Stimulated activated CD8-positive, alpha-beta memory T cell treated with anti-CD3 and anti-CD28 coated beads, Interleukin-4, amount 100 ng/mL, for 4 hours (primary cell): ENCODE measurements around the gene WDR38.

Experiments
- DNase-seq, 2 donors: peaks; one replicate each; pipeline ENCODE4 v3.0.0-alpha.2; 2020; ENCODE audit warnings: low read depth in 2 of 2, low spot score in 1 of 2

Gene WDR38

GRCh38 chr9:124880501-124880900 lies 27.2 kb downstream of the WDR38 start:
- no peak for DNase-seq

GRCh38 chr9:124881138-124881743 lies 28.0 kb downstream of the WDR38 start:
- DNase-seq = no peak

- DNase-seq = no peak
Observed at GRCh38 chr9:124882231-124882630, 29.0 kb downstream of the WDR38 start.

GRCh38 chr9:124884376-124884775 lies 31.1 kb downstream of the WDR38 start:
- DNase-seq = no peak

DNA sequence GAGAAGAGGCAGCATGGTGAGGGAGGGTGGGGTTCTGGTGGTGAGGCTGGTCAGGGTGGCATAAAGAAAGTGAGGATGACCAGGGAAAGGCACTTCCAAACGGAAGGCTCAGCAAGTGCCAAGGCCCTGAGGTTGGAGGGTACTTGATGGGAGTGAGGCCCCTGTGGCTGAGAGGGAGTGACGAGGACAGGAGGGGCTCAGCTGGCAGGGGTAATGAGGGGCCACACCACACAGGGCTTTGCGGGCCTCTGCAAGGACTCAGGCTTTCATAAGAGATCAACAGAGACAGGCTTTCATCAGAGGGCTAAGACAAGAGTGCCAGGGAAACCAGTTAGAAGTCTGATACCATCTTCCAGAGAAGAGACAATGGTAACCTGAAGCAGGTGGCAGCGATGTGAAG lies 32.3 kb downstream of the WDR38 start:
- DNase-seq = no peak

DNA sequence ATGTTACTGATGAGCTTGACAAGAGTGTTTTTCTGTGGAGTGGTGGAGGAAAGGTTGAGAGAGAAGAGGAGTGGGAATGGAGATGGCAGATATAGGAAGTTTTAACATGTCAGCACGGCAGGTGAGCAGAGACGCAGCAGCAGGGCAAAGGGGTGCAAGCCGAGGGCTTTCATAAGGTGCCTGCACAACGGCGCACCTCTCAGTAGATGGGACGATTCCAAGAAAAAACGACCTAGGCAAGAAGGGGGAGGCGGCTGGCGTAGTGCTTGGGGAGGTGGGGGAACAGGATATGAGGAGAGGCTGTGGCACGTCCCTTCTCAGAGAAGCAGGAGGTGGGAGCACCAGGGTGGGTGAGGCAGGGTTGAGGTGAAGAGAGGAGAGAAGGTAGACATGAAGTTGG lies 33.2 kb downstream of the WDR38 start:
- no peak for DNase-seq

GRCh38 chr9:124886866-124887492 lies 33.7 kb downstream of the WDR38 start:
- no peak for DNase-seq

GRCh38 chr9:124887832-124888231 lies 34.6 kb downstream of the WDR38 start:
- DNase-seq = no peak

GRCh38 chr9:124889006-124889405 lies 35.7 kb downstream of the WDR38 start:
- DNase-seq = no peak

DNA sequence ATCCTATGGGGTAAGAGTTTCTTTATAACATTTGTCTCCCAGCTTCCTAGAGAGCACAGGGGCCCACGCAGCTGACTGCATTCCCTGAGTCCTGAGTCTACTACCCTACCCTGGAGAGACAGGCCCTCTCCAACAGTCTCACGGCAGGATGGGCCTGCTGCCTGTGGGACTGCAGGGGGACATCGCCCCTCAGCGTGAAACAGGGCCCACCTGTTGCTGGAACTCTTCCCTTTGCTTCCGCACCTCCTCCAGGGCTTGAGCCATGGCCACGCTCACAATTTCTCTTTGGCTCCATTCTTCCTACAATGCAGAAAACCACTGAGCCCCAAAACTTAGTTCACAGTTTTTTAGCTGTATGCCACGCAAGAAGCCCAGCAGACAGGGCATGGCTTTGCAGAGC lies 36.9 kb downstream of the WDR38 start:
- no peak for DNase-seq

DNA sequence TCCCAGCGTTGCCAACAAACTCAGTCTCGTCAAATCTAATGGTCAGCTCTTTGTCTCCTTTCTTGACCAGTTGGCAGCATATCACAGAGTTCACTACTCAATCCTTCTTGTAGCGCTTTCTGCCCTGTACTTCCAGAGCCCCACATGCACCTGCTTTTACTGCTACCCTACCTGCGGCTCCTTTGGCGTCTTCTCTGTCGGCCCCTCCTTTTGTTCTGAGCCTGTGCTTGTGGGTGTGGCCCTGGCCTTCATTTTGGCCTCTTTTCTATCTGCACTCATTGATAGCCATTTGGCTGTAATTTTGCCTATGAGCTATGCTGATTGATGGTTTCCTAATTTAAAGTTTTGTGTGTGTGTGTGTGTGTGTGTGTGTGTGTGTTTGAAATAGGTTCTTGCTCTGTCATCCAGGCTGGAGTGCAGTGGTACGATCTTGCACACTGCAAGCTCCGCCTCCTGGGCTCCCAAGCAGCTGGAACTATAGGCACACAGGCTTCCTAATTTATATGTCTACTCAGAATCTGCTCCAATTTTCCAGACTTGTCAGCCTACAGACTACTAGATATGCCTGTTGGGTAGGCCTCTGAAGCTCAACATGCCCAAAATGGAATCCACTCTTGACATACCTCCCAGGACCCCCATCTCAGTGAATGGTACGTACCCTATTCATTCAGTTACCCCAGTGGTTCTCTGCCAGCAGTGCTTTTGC lies 40.9 kb downstream of the WDR38 start:
- DNase-seq = no peak

DNA sequence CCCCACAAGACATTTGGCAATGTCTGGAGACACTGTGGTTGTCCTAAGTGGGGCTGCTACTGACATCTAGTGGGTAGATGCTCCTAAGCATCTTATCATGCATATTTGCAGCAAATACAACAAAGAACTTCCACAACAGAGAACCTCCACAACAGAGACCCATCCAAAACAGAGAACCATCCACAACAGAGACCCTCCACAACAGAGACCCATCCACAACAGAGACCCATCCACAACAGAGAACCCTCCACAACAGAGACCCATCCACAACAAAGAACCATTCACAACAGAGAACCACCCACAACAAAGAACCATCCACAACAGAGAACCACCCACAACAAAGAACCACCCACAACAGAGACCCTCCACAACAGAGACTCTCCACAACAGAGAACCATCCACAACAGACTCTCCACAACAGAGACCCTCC lies 41.5 kb downstream of the WDR38 start:
- DNase-seq = no peak

GRCh38 chr9:124897570-124898460 lies 44.6 kb downstream of the WDR38 start:
- DNase-seq = no peak

DNA sequence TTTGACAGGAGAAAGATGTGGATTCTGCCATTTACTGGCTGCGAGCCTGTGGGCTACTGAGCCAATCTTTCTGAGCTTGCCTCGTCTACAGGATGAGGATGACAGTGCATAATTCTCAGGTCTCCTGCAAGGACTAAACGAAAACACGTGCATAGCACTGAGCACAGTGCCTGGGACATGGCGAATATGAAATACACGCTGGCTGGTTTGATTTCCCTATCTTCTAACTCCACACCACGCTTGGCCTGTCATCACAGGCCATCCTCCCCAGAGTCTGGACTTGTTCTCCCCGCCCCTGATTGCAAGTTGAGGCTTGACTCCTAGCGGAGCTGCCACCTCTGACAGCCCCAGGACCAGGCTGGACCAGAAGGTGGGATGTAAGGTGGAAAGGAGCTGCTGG lies 46.6 kb downstream of the WDR38 start:
- no peak for DNase-seq

DNA sequence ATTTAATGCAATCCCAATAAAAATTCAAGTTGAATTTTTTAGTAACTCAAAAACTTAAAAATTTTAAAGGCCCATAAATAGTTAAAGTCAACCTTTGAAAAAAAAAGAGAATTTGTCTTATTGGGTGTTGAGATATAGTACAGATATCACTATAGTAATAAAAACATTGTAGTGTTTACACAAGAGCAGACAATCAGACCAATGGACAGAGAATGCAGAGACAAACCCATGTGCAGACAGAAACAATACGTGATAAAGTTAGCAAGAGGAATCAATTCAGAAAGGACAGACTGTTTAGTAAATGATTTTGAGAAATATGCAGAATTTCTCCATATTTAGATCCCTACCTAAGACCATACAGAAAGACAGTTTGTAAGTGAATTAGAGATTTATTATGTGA lies 53.7 kb downstream of the WDR38 start:
- no peak for DNase-seq
